Measurements from ENCODE around the gene GAS7. TPM values are rescaled to one million over a fixed set of nuclear protein-coding genes. Genes with fewer than 3 reads are reported as not detected.

GAS7 gene
- total RNA-seq, 6 donors from 2014 or later = 19.9 to 87.1 (median 41.5) TPM

GRCh38 chr17:10197721-10198508 is 491 bp downstream of the GAS7 start:
- 4 to 10% methylated on average over 11 to 15 of the region's 90 CpGs for WGBS, 2 donors
- peak in 1 of 2 donors; percentile 49 for ATAC-seq (ENCODE audit: low FRiP score in 2 of 2)
- no peak for TF ChIP-seq CTCF (IDR thresholded peaks at IDR 0.05)
- no peak for TF ChIP-seq POLR2AphosphoS5 (IDR thresholded peaks at IDR 0.05)
- no peak for TF ChIP-seq EP300 (IDR thresholded peaks at IDR 0.05)
- no peak for TF ChIP-seq POLR2A (IDR thresholded peaks at IDR 0.05)
- H3K27me3 ChIP-seq = peaks cover 0 to 21% (median 9%) of the 10 kb centered on the region in 4 donors
- H3K36me3 ChIP-seq = no peaks in the 10 kb centered on the region
- peak in 1 of 2 donors; percentile 86 for DNase-seq
- H3K4me1 ChIP-seq = peaks cover 2 to 25% (median 8%) of the 10 kb centered on the region in 4 donors
- peak overlapping the region; percentile 18 to 66 (median 57) for H3K4me3 ChIP-seq
- peaks cover 6 to 17% (median 13%) of the 10 kb centered on the region in 4 donors for H3K9me3 ChIP-seq
- peak overlapping the region in 2 of 4 donors; percentile 61 to 67 for H3K27ac ChIP-seq

GRCh38 chr17:10197362-10197720 is 1.1 kb downstream of the GAS7 start:
- 29 to 43% methylated on average over 7 to 9 of the region's 11 CpGs for WGBS, 2 donors
- H3K4me1 ChIP-seq = peaks cover 2 to 25% (median 8%) of the 10 kb centered on the region in 4 donors
- DNase-seq = no peak
- no peaks in the 10 kb centered on the region for H3K36me3 ChIP-seq
- TF ChIP-seq CTCF (IDR thresholded peaks at IDR 0.05) = no peak
- no peak for TF ChIP-seq POLR2A (IDR thresholded peaks at IDR 0.05)
- TF ChIP-seq EP300 (IDR thresholded peaks at IDR 0.05) = no peak
- no peak for TF ChIP-seq POLR2AphosphoS5 (IDR thresholded peaks at IDR 0.05)
- H3K4me3 ChIP-seq = peak overlapping the region in 3 of 4 donors; percentile 51 to 66 (median 63)
- H3K9me3 ChIP-seq = peaks cover 6 to 18% (median 15%) of the 10 kb centered on the region in 4 donors
- H3K27ac ChIP-seq = peak overlapping the region in 2 of 4 donors; percentile 61 to 67
- ATAC-seq (ENCODE audit: low FRiP score in 2 of 2) = peak in 1 of 2 donors; percentile 10
- H3K27me3 ChIP-seq = peaks cover 0 to 21% (median 9%) of the 10 kb centered on the region in 4 donors

GRCh38 chr17:10196941-10197340 is 1.5 kb downstream of the GAS7 start:
- H3K27me3 ChIP-seq = peaks cover 0 to 21% (median 9%) of the 10 kb centered on the region in 4 donors
- H3K4me1 ChIP-seq = peaks cover 2 to 25% (median 8%) of the 10 kb centered on the region in 4 donors
- WGBS, 2 donors = 59 to 62% methylated on average over 4 of the region's 4 CpGs

GRCh38 chr17:10196384-10196895 is 2.0 kb downstream of the GAS7 start:
- Histone ChIP-seq H3K4me3 (peak overlapping the region in 3 of 4 donors; percentile 51 to 66 (median 63)), H3K4me1 (peaks cover 2 to 25% (median 8%) of the 10 kb centered on the region in 4 donors), H3K27me3 (peaks cover 0 to 21% (median 9%) of the 10 kb centered on the region in 4 donors), H3K9me3 (peaks cover 6 to 18% (median 15%) of the 10 kb centered on the region in 4 donors), H3K36me3 (no peaks in the 10 kb centered on the region), H3K27ac (no peak overlapping the region)
- WGBS, 2 donors = 81 to 86% methylated on average over 10 to 11 of the region's 11 CpGs
- TF ChIP-seq EP300 (IDR thresholded peaks at IDR 0.05) = no peak
- no peak for TF ChIP-seq POLR2AphosphoS5 (IDR thresholded peaks at IDR 0.05)
- TF ChIP-seq CTCF (IDR thresholded peaks at IDR 0.05) = no peak
- no peak for TF ChIP-seq POLR2A (IDR thresholded peaks at IDR 0.05)
- ATAC-seq (ENCODE audit: low FRiP score in 2 of 2) = no peak
- no peak for DNase-seq

More at GRCh38 chr17:10196941-10197340, 1.5 kb downstream of the GAS7 start:
- H3K4me3 ChIP-seq = peak overlapping the region in 3 of 4 donors; percentile 51 to 66 (median 63)
- ATAC-seq (ENCODE audit: low FRiP score in 2 of 2) (no peak), DNase-seq (no peak)
- H3K36me3 ChIP-seq = no peaks in the 10 kb centered on the region
- no peak for TF ChIP-seq CTCF (IDR thresholded peaks at IDR 0.05)
- TF ChIP-seq EP300 (IDR thresholded peaks at IDR 0.05) = no peak
- no peak for TF ChIP-seq POLR2A (IDR thresholded peaks at IDR 0.05)
- TF ChIP-seq POLR2AphosphoS5 (IDR thresholded peaks at IDR 0.05) = no peak
- peak overlapping the region in 2 of 4 donors; percentile 61 to 67 for H3K27ac ChIP-seq
- H3K9me3 ChIP-seq = peaks cover 6 to 18% (median 15%) of the 10 kb centered on the region in 4 donors
